Gastrocnemius medialis (tissue), 4 donors: ENCODE data around the gene RNF144A.

Source experiments
- POLR2A ChIP-seq, 2 donors: fragments of 450-650 bp; IDR thresholded peaks; one replicate each; pipeline ENCODE4 v1.6.1; 2017; ENCODE audit warnings: antibody characterized with exemption in 2 of 2, mild to moderate bottlenecking in 2 of 2, moderate library complexity in 2 of 2
- TF ChIP-seq, protein P1 (sequence below), 5 experiments: fragments of 450-650 bp in 3 of 5; fragments of 200-600 bp in 2 of 5; sonication (generic) in 2 of 5; IDR thresholded peaks in 4 of 5; conservative IDR thresholded peaks in 1 of 5; 1 replicate in 4 of 5; 2 replicates in 1 of 5; pipeline ENCODE4 v1.5.1; 2016 to 2019; ENCODE audit warnings: antibody characterized with exemption in 5 of 5, mild to moderate bottlenecking in 3 of 5, moderate library complexity in 3 of 5

DNA sequence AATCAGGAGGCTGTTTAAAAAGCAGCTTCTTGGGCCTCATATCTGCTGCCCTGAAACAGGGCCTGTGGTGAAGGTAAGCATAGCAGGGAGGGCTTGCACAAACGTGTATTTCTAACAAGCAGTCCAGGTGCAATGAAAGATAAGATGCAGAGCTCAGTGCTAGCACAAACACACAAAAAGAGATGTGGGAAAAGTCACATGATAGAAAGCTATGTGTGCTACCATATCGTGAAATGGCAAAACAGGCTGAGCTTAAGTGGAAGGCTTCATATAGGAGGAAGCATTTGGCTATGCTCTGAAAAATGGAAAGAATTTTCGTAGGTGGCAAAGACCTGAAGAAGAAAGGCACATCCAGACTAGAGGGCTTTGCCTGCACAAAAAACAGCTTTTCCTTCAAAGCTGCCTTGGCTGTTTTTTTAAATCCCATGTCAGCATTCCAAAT is 29.4 kb upstream of the RNF144A start:
- TF ChIP-seq, protein P1, sequence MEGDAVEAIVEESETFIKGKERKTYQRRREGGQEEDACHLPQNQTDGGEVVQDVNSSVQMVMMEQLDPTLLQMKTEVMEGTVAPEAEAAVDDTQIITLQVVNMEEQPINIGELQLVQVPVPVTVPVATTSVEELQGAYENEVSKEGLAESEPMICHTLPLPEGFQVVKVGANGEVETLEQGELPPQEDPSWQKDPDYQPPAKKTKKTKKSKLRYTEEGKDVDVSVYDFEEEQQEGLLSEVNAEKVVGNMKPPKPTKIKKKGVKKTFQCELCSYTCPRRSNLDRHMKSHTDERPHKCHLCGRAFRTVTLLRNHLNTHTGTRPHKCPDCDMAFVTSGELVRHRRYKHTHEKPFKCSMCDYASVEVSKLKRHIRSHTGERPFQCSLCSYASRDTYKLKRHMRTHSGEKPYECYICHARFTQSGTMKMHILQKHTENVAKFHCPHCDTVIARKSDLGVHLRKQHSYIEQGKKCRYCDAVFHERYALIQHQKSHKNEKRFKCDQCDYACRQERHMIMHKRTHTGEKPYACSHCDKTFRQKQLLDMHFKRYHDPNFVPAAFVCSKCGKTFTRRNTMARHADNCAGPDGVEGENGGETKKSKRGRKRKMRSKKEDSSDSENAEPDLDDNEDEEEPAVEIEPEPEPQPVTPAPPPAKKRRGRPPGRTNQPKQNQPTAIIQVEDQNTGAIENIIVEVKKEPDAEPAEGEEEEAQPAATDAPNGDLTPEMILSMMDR (IDR thresholded peaks at IDR 0.05 in 4 of 5, conservative IDR thresholded peaks at IDR 0.05 in 1 of 5) = no peak
- no peak for TF ChIP-seq POLR2A (IDR thresholded peaks at IDR 0.05)
